HT-29 (cell line): ENCODE data around the gene PRKAR2A. TPM values are rescaled to one million over a fixed set of nuclear protein-coding genes. Genes with fewer than 3 reads are reported as not detected.

ENCODE experiments used
- total RNA-seq: library from RNA; depleted of rRNA; stranded (reverse); fragments of >200 nt; shearing (Covaris generic); gene quantifications from 2 replicates; pipeline ENCODE4 v1.2.3, GENCODE V29; 2014; rRNA removed

The PRKAR2A gene
- total RNA-seq, 1 experiment from 2014 or later = 54.9 TPM

Other genes with a start within 250 kb of the PRKAR2A start
- 210 and 212 TPM in 2 replicates for gene UQCRC1, start 238.2 kb downstream of the PRKAR2A start, total RNA-seq
- gene TMEM89, start 226.1 kb downstream of the PRKAR2A start, total RNA-seq = not detected in 2 replicates
- gene SLC26A6, start 212.4 kb downstream of the PRKAR2A start, total RNA-seq = 28.3 and 32.1 TPM in 2 replicates
- gene CELSR3, start 185.0 kb downstream of the PRKAR2A start, total RNA-seq = 9.9 and 12.5 TPM in 2 replicates
- 33.8 and 42.8 TPM in 2 replicates for gene NCKIPSD, start 162.0 kb downstream of the PRKAR2A start, total RNA-seq
- gene IP6K2, start 130.7 kb downstream of the PRKAR2A start, total RNA-seq = 46.8 and 55.9 TPM in 2 replicates
- 9.1 and 11.3 TPM in 2 replicates for gene SLC25A20, start 51.0 kb upstream of the PRKAR2A start, total RNA-seq
- 48.0 and 58.7 TPM in 2 replicates for gene ARIH2, start 71.0 kb upstream of the PRKAR2A start, total RNA-seq
- gene P4HTM, start 142.4 kb upstream of the PRKAR2A start, total RNA-seq = 61.2 and 67.7 TPM in 2 replicates
- gene WDR6, start 159.5 kb upstream of the PRKAR2A start, total RNA-seq = 82.3 and 87.1 TPM in 2 replicates
- gene DALRD3, start 170.7 kb upstream of the PRKAR2A start, total RNA-seq = 42.2 and 45.4 TPM in 2 replicates
- gene NDUFAF3, start 174.2 kb upstream of the PRKAR2A start, total RNA-seq = 254 and 271 TPM in 2 replicates
- 265 and 282 TPM in 2 replicates for gene IMPDH2, start 181.5 kb upstream of the PRKAR2A start, total RNA-seq
- 51.6 and 74.4 TPM in 2 replicates for gene QRICH1, start 246.2 kb upstream of the PRKAR2A start, total RNA-seq